T-helper 17 cell (primary cell): ENCODE data around the gene LRRN3. TPM values are rescaled to one million over a fixed set of nuclear protein-coding genes. Genes with fewer than 3 reads are reported as not detected.

Experiments used
- ATAC-seq: fragments of 150-1000 bp; cut with Tn5 transposase; 2 replicates; pipeline ENCODE4 v1.10.0; 2021; ENCODE audit warnings: mild to moderate bottlenecking, moderate library complexity
- DNase-seq, 3 donors: peaks; one replicate each; pipeline versions ENCODE4 v3.0.0 to v3.0.0-alpha.2; 2020 to 2021
- H3K9me3 ChIP-seq: one replicate; pipeline ENCODE4 v1.7.0; 2013; ENCODE audit warnings: low read length, mild to moderate bottlenecking; ENCODE audit not compliant: control insufficient read depth, poor library complexity, severe bottlenecking
- H3K27ac Mint-ChIP-seq: one replicate; pipeline ENCODE4 v1.8.0; 2022; ENCODE audit warnings: mild to moderate bottlenecking, moderate library complexity, mixed read lengths
- H3K27me3 Mint-ChIP-seq: one replicate; pipeline ENCODE4 v1.8.0; 2022; ENCODE audit warnings: mixed read lengths
- H3K36me3 Mint-ChIP-seq: one replicate; pipeline ENCODE4 v1.8.0; 2022; ENCODE audit warnings: low read depth, mixed read lengths
- H3K4me1 Mint-ChIP-seq: one replicate; pipeline ENCODE4 v1.8.0; 2022; ENCODE audit warnings: mild to moderate bottlenecking, mixed read lengths
- H3K4me3 Mint-ChIP-seq: one replicate; pipeline ENCODE4 v1.8.0; 2022; ENCODE audit warnings: mild to moderate bottlenecking, moderate library complexity, mixed read lengths
- total RNA-seq, 4 donors: library from RNA in 2 of 4; stranded (reverse) in 2 of 4; gene quantifications; one replicate each; pipeline ENCODE4 v1.2.3 and lab custom pipeline; 2022 to 2026

The LRRN3 gene
- total RNA-seq = 10 to 100 TPM in 1 of 2 donors, 1 to 10 TPM in 1; 1.9 to 16.0 TPM
- 12.1 to 12.9 reads per million in 2 donors for total RNA-seq (lab: John Stamatoyannopoulos, UW)

GRCh38 chr7:111090846-111091245 lies at the start of gene LRRN3:
Gene LRRN3 (plus strand): TSS chr7:111091127. CDS start chr7:111122773, 31,646 bp downstream.
- peak within 1 kb of the TSS; percentile 81 for H3K27ac Mint-ChIP-seq
- ATAC-seq (peak; percentile 67), DNase-seq (no peak)
- H3K9me3 ChIP-seq = no peaks in the 10 kb centered on the region
- peak within 1 kb of the TSS; percentile 76 for H3K4me3 Mint-ChIP-seq
- no peaks in the 10 kb centered on the region for H3K36me3 Mint-ChIP-seq
- peaks cover 17% of the 10 kb centered on the region for H3K4me1 Mint-ChIP-seq
- no peaks in the 10 kb centered on the region for H3K27me3 Mint-ChIP-seq

- no peaks in the 10 kb centered on the region for H3K9me3 ChIP-seq
- Mint-ChIP-seq H3K27ac (no peak overlapping the region), H3K4me1 (peaks cover 7% of the 10 kb centered on the region), H3K27me3 (no peaks in the 10 kb centered on the region), H3K36me3 (no peaks in the 10 kb centered on the region), H3K4me3 (no peak overlapping the region)
- ATAC-seq (no peak), DNase-seq (no peak)
Measured at GRCh38 chr7:111041577-111041976, 49.4 kb upstream of the LRRN3 start.

- ATAC-seq (no peak), DNase-seq (no peak)
- Mint-ChIP-seq H3K4me1 (peaks cover 7% of the 10 kb centered on the region), H3K4me3 (no peak overlapping the region), H3K36me3 (no peaks in the 10 kb centered on the region), H3K27ac (no peak overlapping the region), H3K27me3 (no peaks in the 10 kb centered on the region)
- H3K9me3 ChIP-seq = no peaks in the 10 kb centered on the region
Measured at GRCh38 chr7:111042842-111043241, 48.1 kb upstream of the LRRN3 start.

GRCh38 chr7:111043561-111043960 lies 47.4 kb upstream of the LRRN3 start:
- Mint-ChIP-seq H3K36me3 (no peaks in the 10 kb centered on the region), H3K27ac (peak overlapping the region; percentile 21), H3K4me1 (peaks cover 7% of the 10 kb centered on the region), H3K27me3 (no peaks in the 10 kb centered on the region), H3K4me3 (no peak overlapping the region)
- no peak for DNase-seq
- no peak for ATAC-seq
- no peaks in the 10 kb centered on the region for H3K9me3 ChIP-seq

- Mint-ChIP-seq H3K4me3 (no peak overlapping the region), H3K27ac (no peak overlapping the region), H3K4me1 (peaks cover 5% of the 10 kb centered on the region), H3K27me3 (no peaks in the 10 kb centered on the region), H3K36me3 (no peaks in the 10 kb centered on the region)
- H3K9me3 ChIP-seq = no peaks in the 10 kb centered on the region
- ATAC-seq (no peak), DNase-seq (no peak)
Measured at GRCh38 chr7:111045449-111045848, 45.5 kb upstream of the LRRN3 start.

- DNase-seq (no peak), ATAC-seq (no peak)
- no peaks in the 10 kb centered on the region for H3K9me3 ChIP-seq
- no peaks in the 10 kb centered on the region for H3K36me3 Mint-ChIP-seq
- H3K4me3 Mint-ChIP-seq = no peak overlapping the region
- H3K27ac Mint-ChIP-seq = no peak overlapping the region
- peaks cover 2% of the 10 kb centered on the region for H3K4me1 Mint-ChIP-seq
- H3K27me3 Mint-ChIP-seq = no peaks in the 10 kb centered on the region
Measured at GRCh38 chr7:111047595-111047994, 43.3 kb upstream of the LRRN3 start.

- H3K4me3 Mint-ChIP-seq = no peak overlapping the region
- no peaks in the 10 kb centered on the region for H3K36me3 Mint-ChIP-seq
- no peaks in the 10 kb centered on the region for H3K27me3 Mint-ChIP-seq
- no peaks in the 10 kb centered on the region for H3K9me3 ChIP-seq
- ATAC-seq (no peak), DNase-seq (no peak)
- no peak overlapping the region for H3K27ac Mint-ChIP-seq
- H3K4me1 Mint-ChIP-seq = peaks cover 4% of the 10 kb centered on the region
Measured at GRCh38 chr7:111049971-111050680, 40.8 kb upstream of the LRRN3 start.

GRCh38 chr7:111050875-111051416 lies 40.0 kb upstream of the LRRN3 start:
- Mint-ChIP-seq H3K27ac (no peak overlapping the region), H3K4me1 (peaks cover 4% of the 10 kb centered on the region)
- ATAC-seq = no peak

GRCh38 chr7:111051832-111052231 lies 39.1 kb upstream of the LRRN3 start:
- no peaks in the 10 kb centered on the region for H3K27me3 Mint-ChIP-seq
- no peak for DNase-seq
- no peaks in the 10 kb centered on the region for H3K36me3 Mint-ChIP-seq
- peaks cover 2% of the 10 kb centered on the region for H3K4me1 Mint-ChIP-seq
- no peaks in the 10 kb centered on the region for H3K9me3 ChIP-seq
- H3K4me3 Mint-ChIP-seq = no peak overlapping the region
- ATAC-seq = no peak
- H3K27ac Mint-ChIP-seq = no peak overlapping the region

More at GRCh38 chr7:111050875-111051416, 40.0 kb upstream of the LRRN3 start:
- Mint-ChIP-seq H3K27me3 (no peaks in the 10 kb centered on the region), H3K4me3 (no peak overlapping the region), H3K36me3 (no peaks in the 10 kb centered on the region)
- H3K9me3 ChIP-seq = no peaks in the 10 kb centered on the region
- no peak for DNase-seq

- H3K9me3 ChIP-seq = no peaks in the 10 kb centered on the region
- no peak for ATAC-seq
- Mint-ChIP-seq H3K27ac (no peak overlapping the region), H3K36me3 (no peaks in the 10 kb centered on the region), H3K4me1 (peaks cover 4% of the 10 kb centered on the region), H3K27me3 (no peaks in the 10 kb centered on the region), H3K4me3 (peak overlapping the region; percentile 13)
- no peak for DNase-seq
Measured at GRCh38 chr7:111053035-111053434, 37.9 kb upstream of the LRRN3 start.

- H3K27me3 Mint-ChIP-seq = no peaks in the 10 kb centered on the region
- no peak for DNase-seq
- no peaks in the 10 kb centered on the region for H3K36me3 Mint-ChIP-seq
- H3K4me1 Mint-ChIP-seq = peaks cover 7% of the 10 kb centered on the region
- no peak for ATAC-seq
- no peaks in the 10 kb centered on the region for H3K9me3 ChIP-seq
- H3K27ac Mint-ChIP-seq = no peak overlapping the region
- H3K4me3 Mint-ChIP-seq = no peak overlapping the region
Measured at GRCh38 chr7:111056371-111056770, 34.6 kb upstream of the LRRN3 start.

- ATAC-seq = no peak
- peaks cover 7% of the 10 kb centered on the region for H3K4me1 Mint-ChIP-seq
- no peaks in the 10 kb centered on the region for H3K27me3 Mint-ChIP-seq
- H3K9me3 ChIP-seq = no peaks in the 10 kb centered on the region
- no peak overlapping the region for H3K27ac Mint-ChIP-seq
- H3K36me3 Mint-ChIP-seq = no peaks in the 10 kb centered on the region
- no peak for DNase-seq
- peak overlapping the region; percentile 13 for H3K4me3 Mint-ChIP-seq
Measured at GRCh38 chr7:111057066-111057465, 33.9 kb upstream of the LRRN3 start.

GRCh38 chr7:111059833-111060232 lies 31.1 kb upstream of the LRRN3 start:
- Mint-ChIP-seq H3K36me3 (no peaks in the 10 kb centered on the region), H3K27me3 (no peaks in the 10 kb centered on the region), H3K4me3 (no peak overlapping the region), H3K27ac (no peak overlapping the region), H3K4me1 (peaks cover 4% of the 10 kb centered on the region)
- no peak for DNase-seq
- no peak for ATAC-seq
- no peaks in the 10 kb centered on the region for H3K9me3 ChIP-seq

- ATAC-seq (no peak), DNase-seq (no peak)
- no peaks in the 10 kb centered on the region for H3K27me3 Mint-ChIP-seq
- H3K27ac Mint-ChIP-seq = no peak overlapping the region
- H3K9me3 ChIP-seq = no peaks in the 10 kb centered on the region
- no peak overlapping the region for H3K4me3 Mint-ChIP-seq
- H3K4me1 Mint-ChIP-seq = peaks cover 2% of the 10 kb centered on the region
- H3K36me3 Mint-ChIP-seq = no peaks in the 10 kb centered on the region
Measured at GRCh38 chr7:111063166-111063565, 27.8 kb upstream of the LRRN3 start.
